Myocyte (in vitro differentiated cells): Measurements from ENCODE around the gene MYO3B. TPM values are rescaled to one million over a fixed set of nuclear protein-coding genes. Genes with fewer than 3 reads are reported as not detected.

Source experiments
- DNase-seq: peaks from one replicate; pipeline ENCODE4 v3.0.0-alpha.2; 2012; ENCODE audit warnings: low read depth
- total RNA-seq: library from RNA; depleted of rRNA; stranded (reverse); fragments of >200 nt; gene quantifications from 2 replicates; pipeline ENCODE4 v1.2.3, GENCODE V29; 2014

MYO3B gene
- total RNA-seq, 1 donor from 2014 or later = not detected

DNA sequence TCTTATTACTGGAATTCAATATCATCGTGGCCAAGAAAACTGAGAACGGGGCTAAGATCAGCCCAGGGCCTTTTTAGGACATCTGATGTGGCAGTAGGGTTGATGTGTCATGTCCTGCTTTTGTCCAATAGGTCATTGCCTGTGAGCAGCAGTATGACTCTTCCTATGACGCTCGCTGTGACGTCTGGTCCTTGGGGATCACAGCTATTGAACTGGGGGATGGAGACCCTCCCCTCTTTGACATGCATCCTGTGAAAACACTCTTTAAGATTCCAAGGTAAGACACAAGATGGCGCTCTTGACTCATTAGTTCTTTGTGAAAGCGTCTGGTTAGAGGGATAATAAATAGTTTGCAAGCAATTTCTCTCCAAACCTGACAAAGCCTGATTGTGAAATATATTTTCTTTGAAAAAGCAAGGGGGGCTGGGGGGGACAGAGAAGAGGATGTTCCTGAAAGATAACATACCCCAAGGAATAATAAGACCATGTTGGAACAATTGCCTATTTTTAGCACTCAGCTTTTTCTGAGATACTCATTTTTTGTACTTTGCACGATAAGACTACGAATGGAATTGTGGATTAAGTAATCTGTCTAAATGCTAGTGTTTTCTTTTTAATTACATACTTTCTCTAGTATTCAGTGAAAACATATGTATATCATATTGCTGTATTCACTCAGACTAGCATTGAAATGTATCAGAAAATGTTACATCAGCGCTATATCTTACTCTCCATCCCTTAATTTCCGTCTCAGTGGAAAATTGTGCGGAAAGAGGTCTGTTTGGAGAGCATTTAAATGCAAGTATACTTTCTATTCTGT lies 58.1 kb downstream of the MYO3B start:
- peak; percentile 76 for DNase-seq

DNA sequence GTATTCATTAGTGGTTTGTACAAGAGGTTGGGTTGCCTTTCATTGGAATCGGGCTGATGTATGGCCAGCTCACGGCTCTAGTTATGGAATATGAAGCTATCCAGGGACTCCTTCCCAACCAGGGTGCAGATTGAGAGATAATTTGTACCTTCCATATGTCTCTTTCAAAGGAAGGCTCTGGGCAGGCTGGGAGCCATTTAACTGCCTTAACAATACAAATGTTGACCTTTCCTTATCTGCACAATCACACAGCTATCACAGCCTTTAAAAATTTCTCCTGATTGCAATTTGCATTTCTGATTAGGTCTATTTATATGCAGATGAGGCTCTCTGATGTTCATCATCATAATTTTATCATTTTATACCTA lies 58.7 kb downstream of the MYO3B start:
- no peak for DNase-seq

DNA sequence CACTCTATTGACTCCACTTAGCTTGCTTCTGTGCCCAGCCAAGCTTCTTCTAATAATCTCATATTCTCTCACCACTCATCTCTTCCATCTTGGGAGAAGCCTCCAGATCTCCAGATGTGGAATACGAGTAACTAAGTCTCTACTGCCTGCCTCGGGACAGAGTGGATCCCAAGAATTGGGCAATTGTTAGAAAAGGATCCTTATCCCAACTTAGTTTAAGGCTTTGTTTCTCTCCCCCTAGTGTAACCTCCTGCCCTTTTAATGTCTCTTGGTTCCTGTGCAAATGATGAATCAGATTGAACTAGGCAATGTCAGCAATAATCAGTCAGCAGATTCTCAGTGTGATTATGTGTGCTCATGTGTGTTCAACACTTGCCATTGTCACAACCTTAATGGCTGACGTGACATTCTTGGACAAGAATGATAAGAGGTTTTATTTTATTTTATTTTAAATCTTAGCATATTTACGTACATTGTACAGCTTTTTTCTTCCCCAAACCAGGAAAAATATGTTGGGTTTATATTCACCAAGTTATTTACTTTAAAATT lies 59.7 kb downstream of the MYO3B start:
- DNase-seq = no peak

DNA sequence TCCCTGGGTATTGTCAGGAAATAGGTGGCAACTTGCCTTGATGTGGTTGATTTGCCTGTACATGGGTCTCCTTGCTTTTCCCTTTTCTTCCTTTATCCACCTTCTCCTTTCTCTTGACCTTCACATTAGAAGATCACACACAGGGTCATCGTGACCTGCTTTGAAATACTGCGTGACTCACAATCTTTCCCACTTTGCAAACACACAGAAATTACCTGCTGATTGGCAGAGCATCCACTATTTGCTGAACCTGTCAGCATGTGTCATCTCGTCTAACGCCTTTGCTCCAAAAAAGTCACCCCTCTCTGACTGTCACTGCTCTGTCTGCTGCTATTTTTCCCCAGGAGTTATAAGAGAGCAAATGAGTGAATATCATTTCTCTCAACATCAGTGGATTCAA lies 60.8 kb downstream of the MYO3B start:
- no peak for DNase-seq

DNA sequence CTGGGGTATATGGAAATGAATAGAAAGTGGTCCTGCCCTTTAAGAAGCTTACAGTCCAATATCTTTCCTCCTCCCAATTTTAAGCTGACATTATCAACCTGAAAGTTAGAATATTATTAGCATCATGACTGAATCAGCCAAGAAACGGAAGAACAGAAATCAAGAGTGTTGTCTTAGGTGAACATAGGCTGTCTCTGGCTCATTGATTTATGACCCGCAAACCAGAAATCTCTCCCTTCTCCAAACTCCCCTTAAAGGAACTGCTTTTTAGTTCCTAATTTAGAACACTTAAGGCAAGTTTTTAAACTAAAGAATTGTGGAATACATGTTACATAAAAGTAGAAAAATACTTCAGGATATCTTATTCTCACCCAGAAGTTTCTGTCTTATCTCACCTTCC lies 62.7 kb downstream of the MYO3B start:
- DNase-seq = no peak

DNA sequence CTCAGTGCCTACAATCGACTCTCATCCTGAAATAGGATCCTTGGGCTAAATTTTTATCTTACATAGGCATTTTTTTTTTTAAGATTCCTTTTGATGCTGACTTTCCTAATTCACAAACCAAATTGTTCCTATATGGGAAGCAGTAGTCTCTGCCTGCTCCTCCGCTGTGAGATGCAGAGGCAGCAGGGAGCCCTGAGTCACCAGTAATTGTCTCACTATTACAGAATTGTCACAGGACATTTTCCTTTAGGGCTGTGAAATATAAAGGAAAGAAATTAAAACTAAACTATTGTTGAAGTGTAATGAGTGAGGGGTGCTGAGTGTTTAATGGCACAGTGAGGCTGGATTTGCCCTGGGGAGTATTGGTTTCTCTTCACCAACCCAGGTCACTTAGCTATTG lies 63.8 kb downstream of the MYO3B start:
- no peak for DNase-seq

DNA sequence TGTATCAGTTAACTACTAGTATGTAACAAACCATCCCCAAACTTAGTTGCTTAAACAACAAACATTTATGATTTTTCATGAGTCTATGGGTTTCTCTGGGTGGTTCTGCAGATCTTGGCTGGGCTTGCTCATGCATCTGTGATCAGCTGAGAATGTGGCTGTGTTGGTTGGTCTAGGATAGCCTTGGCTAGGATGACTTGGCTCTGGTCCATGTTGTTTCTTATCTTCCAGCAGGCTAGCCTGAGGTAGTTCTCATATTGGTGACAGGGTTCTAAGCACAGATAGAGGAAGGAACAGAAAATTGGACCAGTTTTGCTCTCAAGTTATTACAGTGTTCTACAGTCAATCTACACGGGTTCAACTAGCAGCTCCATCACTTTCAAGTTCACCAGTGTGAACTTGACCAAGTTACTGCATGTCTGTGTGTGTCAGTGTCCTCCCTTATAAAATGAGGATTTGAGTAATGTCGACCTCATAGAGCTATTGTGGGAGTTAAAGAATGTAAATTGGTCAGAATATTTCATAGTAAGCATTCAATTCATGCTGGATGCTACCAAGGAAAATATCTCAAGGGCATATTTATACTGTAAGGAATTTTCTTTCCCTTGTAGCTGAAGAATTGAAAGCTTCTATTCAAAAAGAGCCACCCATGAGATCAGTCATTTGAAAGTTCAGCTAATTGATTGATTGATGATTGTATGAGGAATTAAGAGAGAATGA lies 65.3 kb downstream of the MYO3B start:
- peak; percentile 9 for DNase-seq

DNA sequence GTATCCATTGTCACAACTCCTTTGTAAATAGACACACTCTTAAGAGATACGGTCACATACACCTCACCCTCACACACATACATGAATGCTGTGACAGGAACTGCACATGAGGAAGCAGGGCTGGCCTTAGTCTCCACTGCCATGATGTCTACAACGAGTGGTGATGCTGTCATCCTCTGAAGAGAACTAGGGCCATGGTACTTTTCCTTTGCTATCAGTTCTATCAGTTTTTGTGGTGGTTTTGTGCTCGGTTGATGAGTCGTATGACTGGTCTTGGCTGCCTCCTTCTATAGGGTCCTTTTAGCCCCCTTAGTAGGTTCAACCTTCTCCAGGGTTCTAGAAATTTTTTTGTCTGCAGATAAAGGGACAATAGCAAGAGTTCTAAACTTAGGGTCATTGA lies 66.0 kb downstream of the MYO3B start:
- no peak for DNase-seq

DNA sequence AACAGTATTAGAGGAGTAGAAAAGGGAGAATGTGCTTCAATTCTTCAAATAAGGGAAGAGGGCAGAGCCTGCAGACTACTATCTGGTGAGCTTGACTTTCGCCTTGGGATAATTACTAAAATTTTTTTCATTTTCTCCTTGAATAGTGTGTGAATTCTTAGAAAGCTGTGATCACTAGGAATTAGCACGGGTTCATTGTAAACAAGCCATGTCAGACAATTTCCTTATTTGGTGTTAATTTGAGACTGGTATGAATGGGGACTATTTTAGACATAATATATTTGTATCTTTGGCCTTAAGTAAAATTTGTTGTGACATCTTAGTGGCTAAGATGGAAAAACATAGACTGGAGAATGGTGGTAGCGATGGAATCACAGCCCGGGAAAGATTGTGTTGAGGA lies 66.6 kb downstream of the MYO3B start:
- no peak for DNase-seq

DNA sequence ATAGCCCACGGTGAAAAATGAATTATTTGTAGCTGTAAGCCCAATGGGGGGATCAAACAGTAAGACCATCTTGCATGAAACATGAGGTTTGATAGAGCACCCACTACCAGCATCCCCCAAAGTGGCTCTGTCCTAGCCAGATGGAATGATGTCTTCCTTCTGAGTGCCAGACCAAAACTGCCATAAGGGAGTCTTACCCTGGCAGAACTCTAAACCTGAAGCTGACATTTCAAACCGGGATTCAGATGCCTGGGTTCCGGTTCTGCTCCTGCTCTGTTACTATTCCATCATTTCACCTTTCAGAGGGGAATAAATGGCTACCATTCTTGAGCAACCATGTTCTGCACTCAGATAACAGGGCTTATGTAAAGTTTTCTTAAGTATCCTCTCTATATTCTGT lies 67.4 kb downstream of the MYO3B start:
- DNase-seq = no peak

DNA sequence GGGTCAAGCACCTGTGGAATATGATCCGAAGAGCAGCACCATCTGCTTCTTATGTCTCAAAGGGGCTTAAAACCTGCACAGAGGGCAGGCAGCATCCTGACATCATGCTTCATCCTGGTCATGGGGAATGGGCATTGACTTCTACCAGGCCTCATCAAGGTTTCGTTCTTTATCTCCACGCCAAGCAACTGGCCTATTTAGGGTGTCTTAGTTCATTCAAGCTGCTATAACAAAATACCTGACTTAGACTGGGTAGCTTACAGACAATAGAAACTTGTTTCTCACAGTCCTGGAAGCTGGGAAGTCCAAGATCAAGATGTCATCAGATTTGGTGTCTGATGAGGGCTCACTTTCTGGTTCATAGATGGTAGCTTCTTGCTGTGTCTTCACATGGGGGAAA lies 69.4 kb downstream of the MYO3B start:
- no peak for DNase-seq

DNA sequence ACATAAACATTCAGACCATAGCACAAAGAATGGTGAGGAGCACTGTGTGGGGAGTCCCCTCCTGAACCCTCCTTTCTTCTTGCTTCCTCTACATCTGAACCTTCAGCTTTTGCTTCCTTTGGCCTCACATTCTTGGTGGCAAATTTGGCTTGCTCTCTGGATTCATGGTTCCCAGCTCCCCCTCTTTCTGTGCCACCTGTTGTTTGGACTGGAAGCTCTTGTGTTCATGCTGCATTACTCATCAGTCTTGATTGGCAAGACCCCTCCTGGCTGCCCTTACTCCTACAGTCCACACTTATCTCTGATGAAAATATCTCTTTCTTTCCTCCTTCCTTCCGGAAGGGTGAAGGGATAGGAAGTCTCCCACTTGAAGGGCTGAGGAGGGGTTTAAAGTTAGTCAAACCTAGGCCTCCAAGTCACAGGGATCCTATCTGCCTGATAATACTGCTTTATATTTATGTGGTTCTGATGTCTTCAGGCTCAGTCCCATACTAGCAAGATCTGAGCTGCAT lies 70.0 kb downstream of the MYO3B start:
- DNase-seq = peak; percentile 93

DNA sequence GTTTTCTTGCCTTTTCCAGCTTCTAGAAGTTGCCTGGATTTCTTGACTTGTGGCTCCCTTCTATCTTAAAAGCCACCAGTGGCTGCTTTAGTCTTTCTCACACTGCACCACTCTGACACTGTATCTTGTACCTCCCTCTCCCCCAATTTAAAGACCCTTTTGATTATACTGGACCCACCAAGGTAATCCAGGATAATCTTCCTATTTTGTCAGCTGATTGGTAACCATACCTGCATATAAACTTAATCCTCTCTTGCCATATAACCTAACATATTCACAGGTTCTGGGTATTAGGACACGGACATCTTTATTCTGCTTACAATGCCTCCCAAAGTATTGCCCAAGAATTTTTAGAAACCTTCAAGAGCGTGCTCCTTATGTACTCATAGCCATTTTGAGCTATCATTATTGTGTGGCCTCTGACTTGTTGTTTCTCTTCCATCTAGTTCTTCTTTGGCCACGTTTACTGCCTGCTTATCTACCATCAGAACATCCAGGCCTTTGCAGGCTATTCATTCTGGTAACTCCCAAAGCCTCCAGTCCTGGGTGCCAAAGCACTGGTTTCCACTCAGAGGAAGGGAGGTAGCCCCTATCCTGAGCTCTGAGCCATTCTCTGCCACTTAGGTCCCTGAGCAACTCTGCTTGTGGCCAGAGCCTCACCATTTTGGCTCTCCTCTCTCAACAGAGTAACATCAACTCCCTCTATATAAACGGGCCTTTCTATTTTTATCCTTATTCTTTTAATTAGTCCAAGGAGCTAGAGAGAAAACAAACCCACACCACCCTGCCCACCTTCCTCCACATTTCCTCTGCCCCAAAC lies 70.8 kb downstream of the MYO3B start:
- peak; percentile 18 for DNase-seq

DNA sequence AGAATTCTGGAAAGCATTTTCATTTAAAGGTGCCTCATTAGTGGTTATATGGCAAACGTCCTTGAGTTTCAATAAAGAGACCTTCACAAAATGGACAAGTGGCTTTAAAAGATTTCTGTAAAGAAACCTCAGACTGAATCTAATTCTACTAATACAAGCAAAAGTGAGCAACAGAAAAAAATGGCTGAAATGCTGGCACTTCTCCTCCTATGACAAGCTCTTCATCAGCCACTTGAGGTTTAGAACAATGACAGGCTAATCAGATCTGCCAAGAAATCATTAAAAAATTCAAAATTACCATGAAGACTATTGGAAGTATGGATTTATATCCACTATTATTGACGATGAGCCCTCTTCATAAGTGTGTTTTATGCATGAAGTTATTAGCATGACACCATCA lies 71.8 kb downstream of the MYO3B start:
- no peak for DNase-seq

DNA sequence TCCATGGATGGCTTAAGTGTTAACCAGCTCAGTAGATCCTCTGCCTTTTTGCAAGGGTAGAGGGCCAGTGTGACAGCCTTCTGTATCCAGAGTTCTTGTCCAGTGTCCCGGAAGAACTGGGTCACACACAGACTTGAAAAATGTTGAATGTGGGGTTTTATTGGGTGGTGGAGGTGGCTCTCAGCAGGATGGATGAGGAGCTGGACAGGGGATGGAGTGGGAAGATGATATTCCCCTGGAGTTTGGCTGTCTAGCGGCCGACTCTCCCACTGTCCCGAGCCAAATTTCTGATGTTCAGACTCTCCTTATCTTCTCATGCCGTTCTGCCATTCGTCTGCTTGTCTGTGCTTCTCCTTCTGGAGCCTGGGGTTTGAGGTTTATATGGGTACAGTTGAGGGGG lies 72.6 kb downstream of the MYO3B start:
- no peak for DNase-seq

DNA sequence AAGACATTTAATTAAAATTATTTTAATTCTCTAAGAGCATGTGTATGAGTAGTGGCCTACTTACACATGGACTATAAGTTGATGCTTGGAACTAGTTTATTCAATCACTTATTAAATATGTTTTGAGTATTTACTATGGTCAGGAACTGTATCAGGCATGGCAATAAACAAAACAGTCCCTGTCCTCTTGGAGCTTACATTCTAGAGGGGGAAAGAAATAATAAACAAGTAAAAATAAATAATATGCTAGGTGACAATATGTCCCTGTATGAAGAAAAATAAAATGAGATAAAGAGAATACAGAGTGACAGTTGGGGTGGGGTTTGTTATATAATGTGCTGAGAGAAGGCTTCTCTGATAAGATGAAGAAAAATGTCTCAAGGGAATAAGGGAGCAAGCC lies 74.5 kb downstream of the MYO3B start:
- DNase-seq = no peak

DNA sequence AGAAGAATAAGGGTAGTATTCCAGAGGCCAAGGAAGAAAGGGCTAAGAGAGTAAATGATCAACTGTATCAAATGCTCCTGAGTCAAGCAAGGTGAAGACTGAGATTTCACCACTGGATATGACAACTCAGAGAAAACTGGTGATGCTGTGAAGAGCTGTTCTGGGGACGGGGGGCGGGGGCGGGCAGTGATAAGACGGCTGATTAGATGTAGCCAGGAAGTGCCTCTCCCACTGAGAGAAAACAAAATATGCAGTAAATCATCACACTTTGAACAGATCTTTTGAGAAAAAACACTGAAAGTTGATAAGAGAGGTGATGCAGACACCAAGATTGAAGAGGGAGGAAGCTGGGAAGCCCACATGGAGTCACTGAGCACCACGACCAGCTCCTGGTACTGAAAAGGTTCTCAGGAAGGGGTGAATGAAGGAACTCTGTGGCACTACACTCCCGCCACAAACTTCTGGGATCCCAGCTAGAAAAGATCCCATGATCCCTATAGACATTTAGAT lies 75.8 kb downstream of the MYO3B start:
- DNase-seq = no peak

DNA sequence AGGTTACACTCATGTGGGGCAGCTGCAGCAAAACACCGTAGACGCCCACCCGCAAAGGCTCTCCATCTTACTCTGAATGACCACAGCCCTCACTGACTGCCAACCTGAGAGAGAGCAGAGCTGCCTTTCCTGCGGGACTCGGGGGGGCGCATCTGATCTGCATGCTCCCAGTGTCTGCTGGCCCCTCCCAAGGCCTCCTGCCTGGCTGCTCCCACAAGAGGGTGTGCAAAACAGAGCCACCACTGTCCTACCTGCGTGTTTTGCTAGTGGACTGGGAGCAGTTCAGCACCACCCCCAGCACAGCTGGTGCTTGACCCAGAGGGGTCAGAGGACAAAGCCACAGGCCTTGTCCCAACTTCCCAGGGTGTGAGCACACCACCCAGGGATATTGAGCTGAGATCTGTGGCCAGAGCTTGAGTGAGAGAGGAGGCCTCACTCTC lies 76.4 kb downstream of the MYO3B start:
- DNase-seq = no peak

DNA sequence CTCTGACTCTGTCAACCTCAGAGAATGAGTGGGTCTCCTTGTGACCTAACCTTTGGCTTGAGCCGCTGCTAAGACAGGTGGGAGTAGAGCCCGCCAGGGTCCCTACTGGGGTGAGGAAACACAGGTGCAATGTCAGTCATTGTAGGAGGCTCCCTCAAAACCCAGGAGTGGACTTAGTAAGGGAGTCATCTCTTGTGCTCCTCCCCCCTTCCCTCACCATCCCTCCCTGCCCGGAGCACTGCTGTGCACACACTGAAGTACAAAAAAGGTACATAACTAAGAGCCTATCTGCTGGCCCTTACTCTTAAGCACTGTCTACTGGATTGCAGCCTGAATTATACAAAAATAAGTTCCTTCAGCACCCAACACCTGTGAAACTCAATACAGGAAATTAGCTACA lies 77.2 kb downstream of the MYO3B start:
- DNase-seq = peak; percentile 16

DNA sequence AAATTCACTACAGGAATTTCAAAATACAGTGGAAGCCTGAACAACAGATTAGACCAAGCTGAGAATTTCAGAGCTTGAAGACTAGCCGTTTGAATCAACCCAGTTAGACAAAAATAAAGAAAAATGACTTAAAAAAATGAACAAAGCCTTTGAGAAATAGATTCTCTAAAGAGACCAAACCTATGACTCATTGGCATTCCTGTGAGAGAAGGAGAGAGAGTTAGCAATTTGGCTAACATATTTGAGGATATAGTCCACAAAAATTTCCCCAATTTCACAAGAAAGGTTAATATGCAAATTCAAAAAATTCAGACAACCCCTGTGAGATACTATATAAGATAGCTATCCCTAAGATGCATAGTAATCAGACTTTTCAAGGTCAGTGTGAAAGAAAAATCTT lies 78.0 kb downstream of the MYO3B start:
- DNase-seq = peak; percentile 23

DNA sequence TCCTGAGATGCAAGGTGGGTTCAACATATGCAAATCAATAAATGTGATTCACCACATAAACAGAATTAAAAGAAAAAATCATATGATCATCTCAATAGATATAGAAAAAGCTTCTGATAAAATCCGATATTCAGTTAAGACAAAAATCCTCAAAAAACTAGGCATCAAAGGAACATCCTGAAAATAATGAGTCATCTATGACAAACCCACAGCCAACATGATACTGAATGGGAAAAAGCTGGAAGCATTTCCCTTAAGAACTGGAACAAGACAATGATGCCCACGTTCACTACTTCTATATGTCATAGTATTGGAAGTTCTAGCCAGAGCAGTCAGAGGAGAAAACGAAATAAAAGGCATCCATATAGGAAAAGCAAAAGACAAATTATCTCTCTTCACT lies 80.4 kb downstream of the MYO3B start:
- no peak for DNase-seq
